ENCODE results near the gene TSPAN18. TPM values are rescaled to one million over a fixed set of nuclear protein-coding genes. Genes with fewer than 3 reads are reported as not detected.

Gene TSPAN18
- total and polyA plus RNA-seq, 2 of the 8 experiments (the other 6 are each of a cell fraction or from before 2014, with no cell fraction given) = 5.2 to 10.2 TPM

DNA sequence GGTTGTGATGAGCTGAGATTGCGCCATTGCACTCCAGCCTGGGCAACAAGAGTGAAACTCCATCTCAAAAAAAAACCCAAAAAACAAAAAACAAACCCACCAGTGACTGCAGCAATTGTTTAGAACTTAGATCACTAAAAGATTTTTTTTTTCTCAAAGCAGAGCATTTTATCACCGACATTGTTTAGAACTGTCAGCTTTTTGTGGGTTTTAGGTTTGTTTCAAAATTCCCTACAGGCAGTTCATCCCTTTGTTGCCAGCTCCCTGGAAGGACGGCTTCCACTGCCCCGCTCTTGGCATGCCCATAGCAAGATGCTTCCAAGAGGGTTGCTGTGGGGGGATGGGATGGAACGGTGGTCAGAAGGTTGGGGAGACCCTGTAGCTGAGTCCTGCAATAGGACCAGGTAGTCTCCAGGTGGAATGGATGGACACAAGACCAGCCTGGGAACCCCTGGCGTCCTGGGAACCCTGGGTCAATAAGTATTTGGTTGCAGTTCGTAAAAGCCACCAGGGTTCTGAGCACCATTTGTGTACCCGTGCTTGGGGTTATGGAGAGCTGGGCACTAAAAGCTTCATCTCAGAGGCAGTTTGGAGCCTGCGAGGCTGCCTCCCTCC is 46.7 kb downstream of the TSPAN18 start:
- no peaks in the 10 kb centered on the region for H3K27me3 ChIP-seq (replicated peaks in 1 of 4; ENCODE audit: control insufficient read depth in 3 of 4, extremely low read depth in 1 of 4, insufficient read depth in 3 of 4, low read length in 3 of 4)
- H3K27ac ChIP-seq (ENCODE audit: low read depth, low read length) = no peak overlapping the region
- no peaks in the 10 kb centered on the region for H4K20me1 ChIP-seq (replicated peaks in 1 of 2; ENCODE audit: control insufficient read depth in 1 of 2, insufficient read depth in 2 of 2, low read length in 2 of 2)
- FAIRE-seq (no peak), DNase-seq (ENCODE audit: low read depth in 1 of 2, low spot score in 2 of 2) (peak in 1 of 2 experiments; percentile 47)
- no peak for TF ChIP-seq RBBP5 (IDR thresholded peaks at IDR 0.05; ENCODE audit: borderline replicate concordance, low read depth, low read length)
- no peak overlapping the region; the same call in 1 of the 2 replicates for H2BK12ac ChIP-seq (ENCODE audit: low read depth, low read length)
- no peak overlapping the region for H2AK5ac ChIP-seq (ENCODE audit: low read depth, low read length)
- no peak overlapping the region for H3K4me2 ChIP-seq (ENCODE audit: insufficient read depth in 1 of 2, low read depth in 2 of 2, low read length in 2 of 2)
- no peak overlapping the region for H2BK5ac ChIP-seq (ENCODE audit: low read depth, low read length)
- peak overlapping the region; percentile 33 for H3K56ac ChIP-seq (replicated peaks; ENCODE audit: insufficient read length, low read depth, low read length)
- 0 out of 2 replicates have a peak overlapping the region, but pooled peaks have one; percentile 53 for H2BK15ac ChIP-seq (ENCODE audit: low read length)
- no peak overlapping the region for H4K5ac ChIP-seq (ENCODE audit: insufficient read length, low read depth, low read length)
- H3K4ac ChIP-seq (replicated peaks; ENCODE audit: insufficient read length, low read depth, low read length) = no peak overlapping the region
- ChIA-PET POLR2A (ENCODE audit: partially characterized antibody) (interaction anchor here (2.6 kb wide), 1 partner anchor 12 kb away, joined by 7 read pairs; no protein-coding TSS in a partner anchor), CTCF (ENCODE audit: partially characterized antibody) (interaction anchor here (0.7 to 7.6 kb wide), 33 partner anchors 10 to 218 kb away, joined by 3 to 132 read pairs (median 6); no protein-coding TSS in a partner anchor)
- no peak overlapping the region for H3K9ac ChIP-seq (replicated peaks in 1 of 4; ENCODE audit: extremely low read depth in 1 of 4, low read depth in 3 of 4, low read length in 3 of 4)
- H3K4me3 ChIP-seq (ENCODE audit: extremely low read depth in 1 of 4, insufficient read depth in 2 of 4, low read depth in 3 of 4, low read length in 4 of 4) = no peak overlapping the region
- no peak overlapping the region for H3K14ac ChIP-seq (ENCODE audit: insufficient read length)
- H3K23me2 ChIP-seq (ENCODE audit: low read depth, low read length) = no peaks in the 10 kb centered on the region
- H2BK20ac ChIP-seq (ENCODE audit: low read length) = no peak overlapping the region
- no peaks in the 10 kb centered on the region for H3K79me1 ChIP-seq (ENCODE audit: low read depth, low read length)
- H4K8ac ChIP-seq (ENCODE audit: extremely low read depth, insufficient read depth, low read length) = no peak overlapping the region; the same call in 1 of the 2 replicates
- H3K4me1 ChIP-seq (replicated peaks in 1 of 4; ENCODE audit: control insufficient read depth in 3 of 4, insufficient read depth in 4 of 4, low read length in 3 of 4) = peaks cover 0 to 23% (median 12%) of the 10 kb centered on the region in 4 experiments; a peak in 6 of 7 replicates
- H3K23ac ChIP-seq (ENCODE audit: insufficient read length) = no peak overlapping the region
- no peaks in the 10 kb centered on the region for H3K79me2 ChIP-seq (ENCODE audit: control insufficient read depth in 1 of 2, insufficient read depth in 2 of 2, low read length in 2 of 2)
- no peaks in the 10 kb centered on the region for H3K36me3 ChIP-seq (ENCODE audit: control insufficient read depth in 2 of 4, insufficient read depth in 4 of 4, low read length in 3 of 4)
- no peak overlapping the region for H4K91ac ChIP-seq (replicated peaks; ENCODE audit: insufficient read length, low read length)
- no peak overlapping the region for H2AFZ ChIP-seq (ENCODE audit: low read length)
- H2BK120ac ChIP-seq (replicated peaks; ENCODE audit: low read depth, low read length) = no peak overlapping the region
- no peak overlapping the region for H3K18ac ChIP-seq (ENCODE audit: extremely low read depth, low read length)
- WGBS, 2 experiments (ENCODE audit: extremely low coverage in 1 of 2, insufficient coverage in 1 of 2, insufficient read length in 1 of 2, insufficient replicate concordance in 2 of 2, low coverage in 1 of 2, low lambda C conversion rate in 2 of 2, missing lambda C conversion rate in 1 of 2) = 87% methylated on average over 9 of the region's 9 CpGs; no CpG with 5 or more reads in 1 of the 2 experiments
- no peaks in the 10 kb centered on the region for H3K9me3 ChIP-seq (ENCODE audit: insufficient read depth in 2 of 2, low read depth in 1 of 2, low read length in 1 of 2)
